ENCODE results near the gene GCK. TPM values are rescaled to one million over a fixed set of nuclear protein-coding genes. Genes with fewer than 3 reads are reported as not detected.

Gene GCK
- total RNA-seq, 2 donors from 2014 or later = 1.3 to 2.1 TPM

- Histone ChIP-seq H3K9me3 (no peaks in the 10 kb centered on the region), H3K4me1 (no peaks in the 10 kb centered on the region), H3K27ac (no peak overlapping the region), H3K36me3 (replicated peaks in 1 of 2; ENCODE audit: insufficient read depth in 1 of 2, low read depth in 2 of 2) (no peaks in the 10 kb centered on the region), H3K27me3 (no peaks in the 10 kb centered on the region), H3K4me3 (no peak overlapping the region)
- intact Hi-C loops (cut with DNase I) = loop anchor here (10.0 kb wide), 1 partner anchor 334 kb away; no protein-coding TSS in a partner anchor
- no peak for TF ChIP-seq CTCF (IDR thresholded peaks at IDR 0.05)
- no peak for TF ChIP-seq POLR2A (IDR thresholded peaks at IDR 0.05)
- no peak for DNase-seq
- no peak for ATAC-seq
- 78 to 80% methylated on average over 7 to 10 of the region's 12 CpGs for WGBS, 2 donors
Observed at GRCh38 chr7:44231088-44231487, 41.8 kb upstream of the GCK start.

GRCh38 chr7:44230286-44230685, 41.0 kb upstream of the GCK start:
- DNase-seq = no peak
- Histone ChIP-seq H3K4me3 (no peak overlapping the region), H3K27ac (no peak overlapping the region), H3K9me3 (no peaks in the 10 kb centered on the region), H3K36me3 (replicated peaks in 1 of 2; ENCODE audit: insufficient read depth in 1 of 2, low read depth in 2 of 2) (no peaks in the 10 kb centered on the region), H3K27me3 (no peaks in the 10 kb centered on the region), H3K4me1 (peaks cover under 1% of the 10 kb centered on the region)
- no peak for ATAC-seq
- WGBS, 2 donors = 90 to 91% methylated on average over 7 of the region's 7 CpGs
- intact Hi-C loops (cut with DNase I) = loop anchor here (10.0 kb wide), 1 partner anchor 335 kb away; no protein-coding TSS in a partner anchor
- TF ChIP-seq CTCF (IDR thresholded peaks at IDR 0.05) (no peak), POLR2A (IDR thresholded peaks at IDR 0.05) (no peak)

GRCh38 chr7:44229546-44230105, 40.4 kb upstream of the GCK start:
- peaks cover 7% of the 10 kb centered on the region for H3K4me1 ChIP-seq
- DNase-seq = no peak
- no peak for ATAC-seq
- TF ChIP-seq POLR2A (IDR thresholded peaks at IDR 0.05) = no peak
- no peak for TF ChIP-seq CTCF (IDR thresholded peaks at IDR 0.05)
- intact Hi-C loops (cut with DNase I) = loop anchor here (10.0 kb wide), 1 partner anchor 335 kb away; no protein-coding TSS in a partner anchor
- no peak overlapping the region for H3K27ac ChIP-seq
- no peaks in the 10 kb centered on the region for H3K27me3 ChIP-seq
- 78 to 80% methylated on average over 1 to 11 of the region's 11 CpGs for WGBS, 2 donors
- no peaks in the 10 kb centered on the region for H3K36me3 ChIP-seq (replicated peaks in 1 of 2; ENCODE audit: insufficient read depth in 1 of 2, low read depth in 2 of 2)
- no peaks in the 10 kb centered on the region for H3K9me3 ChIP-seq
- no peak overlapping the region for H3K4me3 ChIP-seq

DNA sequence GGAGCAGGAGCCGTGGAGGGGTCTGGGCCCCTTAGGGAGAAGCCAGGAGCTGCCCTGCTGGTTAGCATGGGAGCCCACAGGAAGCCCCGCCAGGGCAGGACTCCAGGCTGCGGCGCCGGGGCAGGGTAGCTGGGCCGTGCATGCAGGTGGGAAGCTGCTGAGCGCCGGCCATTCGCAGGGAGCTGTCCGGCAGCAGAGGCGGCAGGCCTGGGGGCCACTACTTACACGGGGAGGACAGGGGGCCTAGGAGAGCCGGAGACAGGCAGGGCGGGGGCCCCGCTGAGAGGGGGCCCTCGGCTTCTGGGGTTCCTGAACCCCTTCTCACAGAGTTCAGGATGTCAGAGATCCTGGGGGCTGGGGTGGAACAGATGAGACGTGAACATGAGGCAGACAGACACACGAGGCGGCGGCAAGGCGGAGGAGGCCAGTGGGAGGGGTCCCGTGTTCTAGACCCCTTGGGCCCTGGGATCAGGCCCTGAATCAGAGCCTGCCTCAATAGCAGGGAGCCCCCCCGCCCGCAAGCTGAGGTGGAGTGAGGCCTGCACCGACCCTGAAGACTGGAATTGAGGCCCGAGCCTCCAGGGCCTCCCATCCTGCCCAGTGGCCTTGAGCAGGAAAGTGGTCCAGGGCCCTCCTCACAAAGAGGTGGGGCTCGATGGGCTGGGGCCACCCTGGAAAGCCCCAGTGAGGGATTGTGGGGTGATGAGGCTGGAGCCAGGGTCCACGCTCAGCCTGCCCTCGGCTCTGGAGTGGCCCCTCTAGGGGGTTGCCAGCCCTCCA, 39.5 kb upstream of the GCK start:
- no peaks in the 10 kb centered on the region for H3K36me3 ChIP-seq (replicated peaks in 1 of 2; ENCODE audit: insufficient read depth in 1 of 2, low read depth in 2 of 2)
- peaks cover 16% of the 10 kb centered on the region for H3K4me1 ChIP-seq
- WGBS, 2 donors = 89 to 95% methylated on average over 12 to 25 of the region's 29 CpGs
- intact Hi-C loops (cut with DNase I) = no loop called here
- no peaks in the 10 kb centered on the region for H3K9me3 ChIP-seq
- no peak overlapping the region for H3K4me3 ChIP-seq
- no peaks in the 10 kb centered on the region for H3K27me3 ChIP-seq
- TF ChIP-seq CTCF (IDR thresholded peaks at IDR 0.05) = no peak
- no peak for TF ChIP-seq POLR2A (IDR thresholded peaks at IDR 0.05)
- ATAC-seq (no peak), DNase-seq (no peak)
- no peak overlapping the region for H3K27ac ChIP-seq
